Activated CD8-positive, alpha-beta memory T cell treated with anti-CD3 and anti-CD28 coated beads, Interleukin-2, amount 50 U/mL, for 48 hours (primary cell): ENCODE results near the gene ZNF660.
"Not testable (repeated sequence)": the region's sequence is repeated elsewhere in the genome, so short reads cannot be mapped to it uniquely, and the experiment has no call there.

ENCODE experiments used
- DNase-seq: peaks from one replicate; pipeline ENCODE4 v3.0.0-alpha.2; 2020

The ZNF660 gene

GRCh38 chr3:44584646-44585501 lies at the start of gene ZNF660:
Gene ZNF660, plus strand, starts transcription at chr3:44584964. Its CDS starts 9,230 bp downstream, at chr3:44594194.
- peak; percentile 54 for DNase-seq

- DNase-seq, result no peak
Observed at GRCh38 chr3:44535364-44535763, 49.4 kb upstream of the ZNF660 start.

- not testable (repeated sequence) for DNase-seq
Observed at GRCh38 chr3:44544811-44545210, 40.0 kb upstream of the ZNF660 start.

GRCh38 chr3:44554626-44555592 lies 29.9 kb upstream of the ZNF660 start, which contains the start of gene ZKSCAN7:
Gene ZKSCAN7, plus strand, starts transcription at chr3:44555193. Its CDS starts 1,855 bp downstream, at chr3:44557048.
- DNase-seq, result peak; percentile 84

GRCh38 chr3:44555723-44556122 lies 29.0 kb upstream of the ZNF660 start:
- DNase-seq, result no peak

GRCh38 chr3:44557074-44557473 lies 27.7 kb upstream of the ZNF660 start:
- no peak for DNase-seq

- no peak for DNase-seq
Observed at GRCh38 chr3:44561076-44561475, 23.7 kb upstream of the ZNF660 start.

GRCh38 chr3:44562147-44562546 lies 22.6 kb upstream of the ZNF660 start:
- no peak for DNase-seq

GRCh38 chr3:44568561-44568960 lies 16.2 kb upstream of the ZNF660 start:
- no peak for DNase-seq

- DNase-seq, result no peak
Observed at GRCh38 chr3:44571024-44571423, 13.7 kb upstream of the ZNF660 start.

GRCh38 chr3:44576613-44577012 lies 8.2 kb upstream of the ZNF660 start:
- DNase-seq, result no peak

GRCh38 chr3:44577354-44577952 lies 7.3 kb upstream of the ZNF660 start:
- DNase-seq, result not testable (repeated sequence)

- not testable (repeated sequence) for DNase-seq
Observed at GRCh38 chr3:44578316-44578715, 6.4 kb upstream of the ZNF660 start.

- not testable (repeated sequence) for DNase-seq
Observed at GRCh38 chr3:44578924-44579515, 5.7 kb upstream of the ZNF660 start.

- DNase-seq, result not testable (repeated sequence)
Observed at GRCh38 chr3:44579749-44580148, 5.0 kb upstream of the ZNF660 start.

- not testable (repeated sequence) for DNase-seq
Observed at GRCh38 chr3:44580971-44581370, 3.8 kb upstream of the ZNF660 start.

GRCh38 chr3:44596621-44597020 lies 11.9 kb downstream of the ZNF660 start:
- no peak for DNase-seq

GRCh38 chr3:44601749-44602148 lies 17.0 kb downstream of the ZNF660 start:
- no peak for DNase-seq

- no peak for DNase-seq
Observed at GRCh38 chr3:44612678-44613077, 27.9 kb downstream of the ZNF660 start.

GRCh38 chr3:44624749-44625480 lies 40.2 kb downstream of the ZNF660 start, which contains the start of gene ZNF197:
Gene ZNF197, plus strand, starts transcription at chr3:44625036. Its CDS starts 4,119 bp downstream, at chr3:44629155.
- peak; percentile 81 for DNase-seq

GRCh38 chr3:44628716-44629115 lies 44.0 kb downstream of the ZNF660 start:
- DNase-seq, result no peak

GRCh38 chr3:44632193-44632592 lies 47.4 kb downstream of the ZNF660 start:
- no peak for DNase-seq
